ENCODE measurements around the gene ADARB2.
A peak's percentile ranks its signal among the peaks of the same experiment; 100 is the strongest.
"Not testable (repeated sequence)": the region's sequence is repeated elsewhere in the genome, so short reads cannot be mapped to it uniquely, and the experiment has no call there.

ADARB2 gene

DNA sequence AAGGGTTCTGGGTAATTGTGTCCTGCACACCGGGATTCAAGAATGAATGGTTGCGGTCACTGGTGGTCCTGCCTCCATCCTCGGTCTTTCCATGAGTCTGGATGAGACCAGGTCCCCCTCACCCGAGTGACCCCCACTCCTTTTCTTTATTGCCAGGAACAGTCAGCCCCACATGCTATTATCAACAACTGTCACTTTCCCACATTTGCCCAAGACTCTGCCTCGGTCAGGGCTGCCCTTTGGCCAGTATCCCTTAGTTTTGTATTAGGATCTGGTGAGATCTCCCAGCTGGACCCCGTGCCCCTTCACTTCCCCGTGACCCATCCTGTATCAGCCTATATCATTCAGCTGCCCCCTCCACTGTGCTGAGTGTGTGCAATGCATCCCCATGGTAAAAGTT is 288.3 kb downstream of the ADARB2 start:
- FAIRE-seq, result no peak
- DNase-seq (ENCODE audit: low spot score), result no peak

DNA sequence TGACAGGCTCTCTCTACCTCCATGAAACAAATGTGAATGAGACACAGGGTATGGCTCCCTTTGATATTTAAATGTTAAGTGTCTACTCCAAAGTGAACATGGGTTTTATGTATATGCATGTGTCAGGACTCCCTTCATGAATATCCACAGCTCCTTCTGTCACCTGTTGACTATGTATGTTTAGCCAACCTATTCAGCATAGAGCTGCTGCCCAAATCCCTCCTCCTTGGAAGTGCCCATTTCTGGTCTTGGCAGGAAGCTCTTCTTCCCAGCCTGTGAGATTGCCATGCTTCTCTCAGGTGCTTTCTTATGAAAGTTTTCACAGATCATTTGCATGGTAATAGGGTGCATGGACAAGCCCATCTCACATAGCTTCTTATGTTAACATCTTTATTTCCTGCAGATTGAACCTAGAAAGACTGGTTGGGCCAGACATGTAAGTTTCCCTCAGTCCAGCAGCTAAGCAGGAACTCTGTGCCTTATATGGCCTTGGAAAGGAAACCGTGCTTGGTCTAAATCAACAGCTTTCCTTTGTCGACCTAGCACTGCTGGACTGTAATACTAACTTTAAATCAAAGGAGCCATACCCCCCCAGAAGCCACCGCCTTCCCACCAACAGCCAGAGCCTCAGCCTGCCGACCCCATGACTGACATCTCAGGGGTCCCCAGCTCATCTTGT is 288.9 kb downstream of the ADARB2 start:
- FAIRE-seq (no peak), DNase-seq (ENCODE audit: low spot score) (no peak)

DNA sequence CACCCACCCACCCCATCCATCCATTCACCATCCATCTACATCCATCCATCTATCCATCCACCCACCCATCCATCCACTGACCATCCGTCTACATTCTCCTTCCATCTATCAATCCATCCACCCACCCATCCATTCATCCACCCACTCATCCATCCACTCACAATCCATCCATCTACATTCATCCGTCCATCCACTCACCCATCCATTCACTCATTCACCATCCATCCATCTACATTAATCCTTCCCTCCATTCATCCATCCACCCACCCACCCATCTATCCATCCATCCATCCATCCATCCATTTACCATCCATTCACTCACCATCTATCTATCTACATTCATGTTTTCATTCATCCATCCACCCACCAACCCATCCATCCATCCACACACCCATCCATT is 292.5 kb downstream of the ADARB2 start:
- no peak for FAIRE-seq
- no peak for DNase-seq (ENCODE audit: low spot score)

DNA sequence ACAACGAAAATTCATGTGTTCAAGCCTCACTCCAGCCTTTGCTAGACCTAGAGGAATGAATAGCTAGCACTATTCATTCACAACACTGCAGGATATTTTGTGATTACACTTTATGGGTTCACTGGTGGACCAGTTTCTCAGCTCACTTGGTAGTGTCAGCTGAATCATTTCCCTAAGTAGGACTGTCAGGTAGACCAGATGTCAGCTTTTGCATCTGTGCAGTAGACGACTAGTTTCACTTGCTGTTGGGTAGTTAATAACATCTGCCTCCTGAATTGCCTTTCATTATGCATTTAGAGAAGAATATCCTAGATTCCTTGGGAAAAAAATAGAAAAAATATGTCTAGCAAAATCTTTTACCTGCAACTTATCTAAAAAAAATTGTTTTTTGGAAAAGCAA is 296.4 kb downstream of the ADARB2 start:
- no peak for DNase-seq (ENCODE audit: low spot score)
- no peak for FAIRE-seq

DNA sequence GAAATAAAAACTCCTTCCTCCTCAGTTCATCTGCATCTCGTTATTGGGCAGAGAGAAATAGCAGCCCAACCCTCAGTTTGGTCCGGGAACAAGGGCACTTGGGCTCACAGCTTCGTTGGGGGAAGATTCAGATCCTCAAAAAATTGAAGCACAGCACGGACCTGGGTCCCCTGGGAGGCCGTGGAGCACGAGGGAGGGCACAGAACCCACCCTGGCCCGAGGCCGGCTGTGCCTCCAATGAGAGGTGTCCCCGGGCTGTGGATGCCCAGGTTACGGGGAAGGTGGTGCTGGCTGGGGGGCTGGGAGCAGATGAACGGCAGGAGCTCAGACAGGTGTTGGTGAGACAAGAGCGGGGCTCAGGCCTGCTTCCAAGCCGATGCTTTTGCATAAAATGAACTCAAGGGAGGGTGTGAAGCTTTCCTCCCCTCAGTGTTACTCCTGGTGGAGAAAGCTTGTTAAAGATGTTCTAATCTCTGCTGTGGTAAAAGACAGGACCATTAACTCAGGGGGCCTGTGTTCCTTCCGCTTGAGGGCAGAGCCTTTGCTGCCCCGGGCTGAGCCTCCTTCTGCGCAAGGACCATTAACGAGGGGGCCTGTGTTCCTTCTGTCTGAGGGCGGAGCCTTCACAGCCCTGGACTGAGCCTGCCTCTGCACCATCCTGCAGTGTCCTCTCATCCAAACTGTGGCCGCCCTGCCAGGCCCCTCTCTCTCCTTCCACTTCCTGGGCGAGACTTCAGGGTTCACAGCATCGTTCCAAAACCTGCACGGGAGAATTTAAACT is 302.2 kb downstream of the ADARB2 start:
- no peak for DNase-seq (ENCODE audit: low spot score)
- no peak for FAIRE-seq

DNA sequence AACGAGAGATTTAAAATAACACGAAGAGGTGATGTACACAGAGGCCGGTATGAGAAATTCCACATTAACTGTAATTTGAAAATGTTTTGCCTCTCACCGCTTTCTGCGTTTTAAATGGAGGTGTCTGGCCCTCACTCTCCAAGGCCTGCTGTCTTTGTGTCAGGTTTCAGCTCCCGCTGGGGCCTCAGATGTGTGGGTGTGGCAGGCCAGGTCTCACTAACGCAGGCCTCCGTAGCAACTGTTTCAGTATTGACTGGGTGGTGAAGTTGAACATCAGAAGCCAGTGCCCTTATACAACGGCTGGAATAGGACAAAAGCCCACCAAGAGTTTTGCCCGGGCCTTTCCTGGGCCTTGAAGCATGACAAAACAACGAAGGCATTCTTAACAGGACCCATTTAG is 303.1 kb downstream of the ADARB2 start:
- FAIRE-seq (no peak), DNase-seq (ENCODE audit: low spot score) (no peak)

DNA sequence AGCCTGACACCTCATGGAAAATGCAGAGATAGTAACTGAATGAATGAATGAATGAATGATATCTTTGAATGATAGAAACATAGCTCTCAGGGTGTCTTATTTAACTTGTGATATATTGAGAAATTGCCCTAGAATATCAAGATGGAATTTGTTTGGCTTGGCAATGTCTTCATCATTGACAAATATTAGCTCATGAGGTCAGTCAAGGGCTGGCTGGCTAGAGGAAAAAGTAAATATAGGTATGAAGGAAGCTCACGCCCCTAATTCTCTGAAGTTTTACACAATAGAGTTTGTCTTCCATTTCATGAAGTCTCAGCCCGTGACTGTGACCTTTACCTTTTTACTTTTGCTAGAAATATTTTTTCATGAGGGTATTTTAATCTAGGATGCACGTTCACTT is 305.2 kb downstream of the ADARB2 start:
- DNase-seq (ENCODE audit: low spot score) (no peak), FAIRE-seq (no peak)

DNA sequence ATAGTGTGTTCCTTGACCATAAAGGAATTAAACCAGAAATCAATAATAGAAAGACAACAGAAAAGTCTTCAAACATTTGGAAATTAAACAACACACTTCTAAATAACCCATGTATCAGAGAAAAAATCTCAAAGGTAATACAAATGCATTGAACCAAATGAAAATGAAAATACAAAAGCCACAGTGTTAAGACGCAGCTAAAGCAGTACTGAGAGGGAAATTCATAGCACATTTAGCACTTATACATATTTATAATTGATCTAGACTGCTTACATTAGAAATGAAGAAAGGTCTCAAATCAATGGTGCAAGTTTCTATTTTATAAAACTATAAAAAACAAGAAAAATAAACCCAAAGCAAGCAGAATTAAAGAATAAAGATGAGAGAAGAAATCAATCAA is 306.1 kb downstream of the ADARB2 start:
- no peak for DNase-seq (ENCODE audit: low spot score)
- no peak for FAIRE-seq

DNA sequence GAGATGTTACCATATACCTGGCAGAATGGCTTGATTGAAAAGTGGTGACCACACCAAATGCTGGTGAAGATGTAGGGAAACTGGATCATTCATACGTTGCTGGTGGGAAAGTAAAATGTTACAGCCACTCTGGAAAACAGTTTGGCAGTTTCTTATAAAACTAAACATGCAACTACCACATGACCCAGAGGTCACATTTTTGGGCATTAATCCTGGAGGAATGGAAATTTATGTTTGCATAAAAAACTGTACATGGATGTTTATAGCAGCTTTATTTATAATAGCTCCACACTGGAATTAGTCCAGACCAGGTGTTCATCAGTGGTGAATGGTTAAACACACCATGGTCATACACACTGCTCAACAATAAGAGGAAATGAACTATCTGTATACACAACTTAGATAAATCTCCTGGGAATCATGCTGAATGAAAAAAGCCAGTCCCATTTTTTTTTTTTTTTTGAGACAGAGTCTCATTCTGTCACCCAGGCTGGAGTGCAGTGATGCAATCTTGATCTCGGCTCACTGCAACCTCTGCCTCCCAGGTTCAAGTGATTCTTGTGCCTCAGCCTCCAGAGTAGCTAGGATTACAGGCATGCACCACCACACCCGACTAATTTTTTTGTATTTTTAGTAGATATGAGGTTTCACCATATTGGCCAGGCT is 309.7 kb downstream of the ADARB2 start:
- DNase-seq (ENCODE audit: low spot score); FAIRE-seq: not testable (repeated sequence)

DNA sequence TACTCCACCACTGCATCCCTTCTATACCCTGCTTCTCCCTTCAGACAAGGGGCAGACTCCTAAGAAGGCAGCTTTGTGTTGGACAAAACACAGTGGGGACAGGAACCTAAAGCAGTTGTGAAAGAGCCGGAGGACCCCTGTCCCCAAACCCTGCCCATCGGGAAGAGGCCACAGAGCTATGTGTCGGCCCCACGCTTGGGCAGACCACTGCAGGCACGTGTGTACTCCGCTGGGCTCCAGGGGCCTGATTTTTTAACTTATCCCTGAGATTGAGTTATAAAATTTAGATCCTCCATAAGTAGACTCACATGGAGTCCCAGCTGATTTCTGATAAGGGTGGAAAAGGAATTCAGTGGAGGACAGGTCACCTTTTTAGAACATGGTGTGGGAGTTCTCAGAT is 310.5 kb downstream of the ADARB2 start:
- DNase-seq (ENCODE audit: low spot score), result no peak
- FAIRE-seq, result no peak

DNA sequence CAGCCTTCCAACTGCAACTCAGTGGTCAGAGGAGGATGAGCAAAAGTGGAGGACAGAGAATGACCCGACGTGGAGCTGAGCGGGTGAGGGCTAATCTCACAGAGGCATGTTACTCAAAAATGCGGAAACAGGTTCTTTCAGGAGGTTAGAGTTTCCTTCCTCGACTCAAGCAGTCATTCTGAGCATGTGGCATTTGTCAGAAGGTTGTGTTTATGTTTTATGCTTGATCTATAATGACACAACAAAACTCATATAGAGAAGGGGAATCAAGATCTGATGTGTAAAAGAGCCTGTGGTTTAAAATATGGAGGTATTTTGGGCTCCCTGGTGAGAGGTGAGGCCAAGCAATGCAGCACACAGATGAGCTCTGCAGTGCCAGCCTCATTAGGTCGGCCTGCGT is 311.4 kb downstream of the ADARB2 start:
- no peak for FAIRE-seq
- no peak for DNase-seq (ENCODE audit: low spot score)

DNA sequence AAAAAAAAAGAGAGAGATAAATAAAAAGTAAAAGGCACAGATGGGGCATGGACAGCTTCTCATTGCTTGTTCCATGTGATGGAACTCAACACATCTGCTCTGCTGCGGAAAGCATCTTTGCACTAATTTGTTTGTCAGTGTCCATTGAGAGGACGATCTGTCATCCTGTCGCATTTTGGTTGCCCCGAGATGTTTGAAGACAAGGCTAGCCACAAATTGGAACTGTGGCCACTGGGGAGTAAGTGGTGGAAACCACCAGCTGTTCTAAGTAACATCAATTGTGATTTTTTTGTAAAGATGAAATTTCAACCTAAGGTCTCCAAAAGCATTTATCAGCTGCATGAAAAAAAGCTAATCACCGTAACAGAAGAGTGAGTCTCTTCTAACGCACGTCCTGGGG is 312.7 kb downstream of the ADARB2 start:
- FAIRE-seq (no peak), DNase-seq (ENCODE audit: low spot score) (no peak)

DNA sequence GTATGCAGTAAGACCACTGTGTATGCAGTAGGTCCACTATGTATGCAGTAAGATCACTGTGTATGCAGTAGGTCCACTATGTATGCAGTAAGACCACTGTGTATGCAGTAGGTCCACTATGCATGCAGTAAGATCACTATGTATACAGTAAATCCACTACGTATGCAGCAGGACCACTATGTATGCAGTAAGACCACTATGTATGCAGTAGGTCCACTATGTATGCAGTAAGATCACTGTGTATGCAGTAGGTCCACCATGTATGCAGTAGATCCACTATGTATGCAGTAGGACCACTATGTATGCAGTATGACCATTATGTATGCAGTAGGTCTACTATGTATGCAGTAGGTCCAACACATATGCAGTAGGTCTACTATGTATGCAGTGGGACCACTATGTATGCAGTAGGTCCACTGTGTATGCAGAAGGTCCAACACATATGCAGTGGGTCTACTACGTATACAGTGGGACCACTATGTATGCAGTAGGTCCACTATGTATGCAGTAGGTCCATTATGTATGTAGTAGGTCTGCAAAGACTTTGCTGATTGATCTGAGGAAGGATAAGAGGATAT is 313.6 kb downstream of the ADARB2 start:
- DNase-seq (ENCODE audit: low spot score), result no peak
- no peak for FAIRE-seq

DNA sequence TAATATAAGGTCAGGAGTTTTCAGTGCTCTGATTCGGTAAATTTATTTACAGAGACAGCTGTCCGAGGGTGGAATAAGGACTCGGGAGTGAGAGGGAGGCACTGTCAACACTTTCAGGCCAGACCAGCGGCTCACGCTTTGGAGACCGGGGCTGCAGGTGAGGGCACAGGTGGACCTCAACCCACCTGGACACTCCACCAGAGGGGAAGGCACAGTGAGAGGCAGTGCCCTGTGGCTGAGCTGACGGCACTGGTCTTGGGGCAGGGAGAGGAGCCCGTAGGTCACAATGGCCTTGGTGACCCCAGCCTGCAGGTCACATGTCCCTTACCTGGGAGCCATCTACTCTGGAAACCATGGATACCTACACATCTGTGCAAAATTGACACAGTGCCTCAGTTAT is 315.1 kb downstream of the ADARB2 start:
- no peak for FAIRE-seq
- DNase-seq (ENCODE audit: low spot score), result no peak

DNA sequence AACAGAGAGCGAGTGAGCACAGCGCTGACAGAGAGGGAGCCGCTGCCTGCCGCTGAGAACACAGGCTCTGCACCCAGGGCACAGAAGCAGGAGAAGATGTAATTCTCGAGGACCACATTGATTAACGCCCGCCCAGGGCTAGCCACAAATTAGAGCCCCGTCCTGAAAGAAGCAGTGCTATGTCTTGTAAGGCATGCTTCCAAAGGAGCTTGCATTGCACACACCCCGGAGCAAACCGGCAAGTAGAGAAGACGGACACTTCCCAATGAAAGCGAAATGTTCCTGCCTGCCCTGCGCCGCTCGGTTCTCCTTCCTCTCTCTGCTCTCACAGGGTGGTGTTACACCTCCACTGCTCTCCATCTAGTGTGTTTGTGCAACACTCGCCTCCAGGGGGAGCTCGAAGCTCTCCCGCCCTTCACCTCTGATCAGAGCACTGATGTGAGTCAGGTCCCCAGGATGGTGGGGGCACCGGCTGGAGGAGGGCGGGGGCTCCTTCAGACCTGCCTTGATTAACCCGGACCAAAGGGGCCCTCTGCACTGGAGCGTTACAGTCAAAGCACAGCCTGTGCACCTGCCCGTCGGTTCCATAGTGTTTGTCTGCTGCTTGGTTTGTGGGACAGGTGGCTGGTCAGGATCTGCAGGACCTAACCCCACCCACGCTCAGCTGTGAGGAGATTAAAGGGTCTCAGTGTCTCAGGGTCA is 316.5 kb downstream of the ADARB2 start:
- DNase-seq (ENCODE audit: low spot score) (peak; percentile 14), FAIRE-seq (no peak)

DNA sequence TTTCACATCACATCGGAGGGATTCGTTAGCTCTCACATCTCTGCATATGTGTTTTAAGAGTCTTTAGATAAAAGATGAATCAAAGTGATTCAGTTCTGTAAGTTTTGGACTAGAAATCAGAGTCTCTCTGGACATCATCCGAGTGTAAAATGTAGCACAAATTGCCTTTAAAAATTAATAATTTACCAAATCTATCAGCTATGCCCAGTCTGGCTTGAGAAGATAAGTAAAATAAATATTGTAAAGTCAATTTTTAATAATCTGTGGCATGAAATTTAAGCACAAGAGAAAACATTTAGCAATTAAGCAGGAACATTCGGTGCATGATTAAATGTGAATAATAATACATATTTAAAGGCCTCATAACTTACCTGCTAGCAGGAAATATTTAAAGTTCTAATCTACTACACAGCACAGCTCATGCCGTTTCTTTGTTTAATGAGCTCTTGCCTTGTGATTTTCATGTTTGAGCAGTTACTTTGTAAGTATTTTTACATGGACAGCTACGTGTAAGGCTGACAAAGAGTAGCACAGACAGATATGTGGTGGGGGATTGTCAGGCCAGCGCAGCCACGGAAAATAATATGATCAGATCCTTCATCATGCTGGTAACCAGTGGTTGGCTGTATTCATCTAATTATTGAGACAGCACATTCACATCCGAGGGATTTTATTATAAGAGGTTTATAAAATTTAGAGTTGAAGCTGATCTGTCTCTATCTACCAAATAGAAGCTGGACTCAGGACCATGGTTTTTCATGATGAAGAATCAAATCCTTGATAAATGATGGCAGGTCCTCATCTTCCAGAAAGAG is 317.3 kb downstream of the ADARB2 start:
- no peak for DNase-seq (ENCODE audit: low spot score)
- no peak for FAIRE-seq

DNA sequence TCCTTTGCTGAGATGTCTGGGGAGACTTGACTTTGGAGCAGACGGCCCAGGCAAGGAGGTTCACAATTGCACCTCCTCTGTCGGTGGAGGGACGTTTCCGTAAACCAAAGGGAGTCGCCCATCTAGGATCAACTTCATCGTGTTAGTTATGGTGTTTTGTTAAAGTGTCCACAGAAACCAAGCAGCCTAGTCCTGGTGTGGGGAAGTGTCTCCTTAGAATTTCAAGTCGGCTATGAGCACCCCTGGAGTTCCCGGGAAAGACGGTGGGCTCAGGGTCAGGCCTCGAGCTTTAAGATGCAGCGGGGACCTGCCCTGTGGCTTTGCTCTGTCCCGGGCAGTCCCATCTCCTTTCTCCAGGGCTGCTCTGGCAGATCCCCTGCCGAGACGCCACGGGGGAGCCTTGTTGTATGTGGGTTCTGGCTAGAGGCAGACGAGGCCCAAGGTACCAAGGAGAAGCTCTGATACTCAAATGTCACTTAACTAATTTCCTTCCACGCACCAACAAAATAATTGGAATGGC is 319.2 kb downstream of the ADARB2 start:
- DNase-seq (ENCODE audit: low spot score) (no peak), FAIRE-seq (no peak)

DNA sequence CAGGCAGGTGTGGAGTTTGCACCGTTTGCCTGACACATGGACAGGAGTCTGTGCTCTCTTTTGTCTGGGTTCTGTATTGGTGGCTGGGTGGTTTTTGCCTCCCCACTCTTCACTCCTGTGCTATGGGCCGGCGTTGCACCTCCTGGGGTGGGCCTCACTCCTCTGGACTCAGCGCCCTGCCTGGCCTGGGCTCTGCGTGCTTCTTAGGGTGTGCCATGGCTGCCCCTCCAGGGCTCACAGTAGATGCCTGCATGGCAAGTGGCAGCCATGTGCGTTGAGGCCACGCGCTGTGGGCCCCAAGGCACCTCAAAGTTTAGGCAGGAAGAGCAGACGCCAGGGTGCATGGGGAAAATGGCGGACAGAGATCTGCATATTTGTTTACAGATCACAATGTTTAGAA is 319.8 kb downstream of the ADARB2 start:
- FAIRE-seq, result no peak
- DNase-seq (ENCODE audit: low spot score), result no peak

DNA sequence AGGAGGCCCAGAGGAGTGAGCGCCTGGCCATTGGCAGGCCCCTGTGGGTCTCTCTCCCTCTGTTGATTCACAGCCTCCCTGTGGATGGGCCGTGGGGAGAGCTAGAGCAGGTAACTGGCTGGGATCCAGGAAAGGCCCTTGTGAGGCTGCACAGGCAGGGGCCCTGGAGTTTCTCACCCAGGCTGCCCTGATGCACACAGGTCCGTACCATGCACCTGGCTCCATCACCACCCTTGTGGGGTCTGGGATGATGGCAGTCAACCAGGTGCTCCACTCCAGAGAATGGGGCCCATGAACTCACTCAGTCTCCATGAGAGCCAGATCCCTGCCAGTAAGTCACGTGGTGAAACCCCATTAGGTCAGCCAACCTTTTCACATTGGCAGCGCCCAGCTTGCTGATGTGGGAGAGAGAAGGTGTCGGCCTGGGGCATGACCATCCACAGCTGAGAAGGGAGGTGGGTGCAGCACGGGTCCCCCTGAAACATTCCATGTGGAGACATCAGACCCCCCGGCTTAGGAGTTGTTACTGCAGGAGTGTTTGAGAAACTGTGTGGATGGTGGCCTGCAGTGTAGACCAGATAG is 320.8 kb downstream of the ADARB2 start:
- no peak for DNase-seq (ENCODE audit: low spot score)
- FAIRE-seq, result no peak

DNA sequence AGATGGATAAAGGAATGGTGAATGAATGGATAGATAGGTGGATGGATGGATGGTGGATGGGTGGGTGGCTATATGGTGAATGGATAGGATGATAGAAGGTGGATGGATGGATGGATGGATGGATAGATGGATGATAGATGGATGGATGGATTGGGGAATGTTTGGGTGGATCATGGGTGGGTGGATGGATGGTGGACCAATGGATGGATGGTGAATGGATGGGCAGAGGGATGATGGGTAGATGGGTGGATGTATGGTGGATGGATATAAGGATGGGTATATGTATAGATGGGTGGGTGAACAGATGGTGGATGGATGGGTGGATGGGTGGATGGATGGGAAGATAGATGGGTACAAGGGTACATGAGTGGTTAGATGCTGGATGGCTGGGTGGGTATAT is 322.4 kb downstream of the ADARB2 start:
- no peak for DNase-seq (ENCODE audit: low spot score)

More for the DNA sequence above, 322.4 kb downstream of the ADARB2 start:
- no peak for FAIRE-seq

Measured in RCC 7860 (cell line).